HG02870 (cell line): Measurements from ENCODE around the gene SPIRE1.
"Not testable (repeated sequence)": the region's sequence is repeated elsewhere in the genome, so short reads cannot be mapped to it uniquely, and the experiment has no call there.

Source experiments
- ATAC-seq: cut with Tn5 transposase; IDR thresholded peaks from one replicate; pipeline ENCODE4 v1.9.1; 2021; ENCODE audit warnings: mild to moderate bottlenecking, moderate library complexity; ENCODE audit not compliant: unreplicated experiment

The SPIRE1 gene

GRCh38 chr18:12556946-12557806 is 100.7 kb downstream of the SPIRE1 start:
- ATAC-seq: no peak

- no peak for ATAC-seq
These were observed 103.0 kb downstream of the SPIRE1 start for GRCh38 chr18:12554796-12555388.

GRCh38 chr18:12552879-12553242 is 105.0 kb downstream of the SPIRE1 start:
- ATAC-seq: no peak

DNA sequence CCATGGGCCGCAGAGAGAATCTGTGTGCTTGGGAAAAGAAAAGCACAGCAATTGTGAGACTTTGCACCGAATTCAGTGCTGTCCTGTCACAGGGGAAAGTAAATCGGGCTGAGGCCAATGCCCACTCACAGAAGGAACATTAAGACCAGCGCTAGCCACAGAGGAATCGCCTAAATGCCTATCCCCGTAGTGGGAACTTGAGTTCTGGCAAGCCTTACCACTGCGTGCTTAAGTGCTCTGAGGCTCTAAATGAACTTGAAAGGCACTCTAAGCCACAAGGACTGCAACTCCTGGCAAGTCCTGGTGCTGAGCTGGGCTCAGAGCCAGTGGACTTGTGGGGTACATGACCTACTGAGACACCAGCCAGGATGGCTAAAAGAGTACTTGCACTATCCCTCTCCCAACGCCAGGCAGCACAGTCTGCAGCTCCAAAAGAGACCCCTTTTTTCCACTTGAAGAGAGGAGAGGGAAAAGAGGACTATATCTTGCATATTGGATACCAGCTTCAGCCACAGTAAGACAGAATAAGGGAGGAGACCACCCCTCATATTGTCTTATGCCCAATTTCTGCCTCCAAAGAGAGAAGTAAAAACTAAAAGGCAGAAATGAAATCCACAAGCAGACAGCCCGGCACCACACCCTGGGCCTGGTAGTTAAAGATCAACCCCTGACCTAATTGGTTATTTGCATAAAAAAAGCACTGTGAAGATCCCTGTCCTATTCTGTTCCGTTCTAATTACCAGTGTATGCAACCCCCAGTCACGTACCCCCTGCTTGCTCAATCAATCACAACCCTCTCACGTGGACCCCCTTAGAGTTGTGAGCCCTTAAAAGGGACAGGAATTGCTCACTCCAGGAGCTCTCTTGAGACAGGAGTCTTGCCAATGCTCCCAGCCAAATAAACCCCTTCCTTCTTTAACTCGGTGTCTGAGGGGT is 105.7 kb downstream of the SPIRE1 start:
- not testable (repeated sequence) for ATAC-seq

- ATAC-seq: not testable (repeated sequence)
These were observed 106.4 kb downstream of the SPIRE1 start for GRCh38 chr18:12551466-12551865.

DNA sequence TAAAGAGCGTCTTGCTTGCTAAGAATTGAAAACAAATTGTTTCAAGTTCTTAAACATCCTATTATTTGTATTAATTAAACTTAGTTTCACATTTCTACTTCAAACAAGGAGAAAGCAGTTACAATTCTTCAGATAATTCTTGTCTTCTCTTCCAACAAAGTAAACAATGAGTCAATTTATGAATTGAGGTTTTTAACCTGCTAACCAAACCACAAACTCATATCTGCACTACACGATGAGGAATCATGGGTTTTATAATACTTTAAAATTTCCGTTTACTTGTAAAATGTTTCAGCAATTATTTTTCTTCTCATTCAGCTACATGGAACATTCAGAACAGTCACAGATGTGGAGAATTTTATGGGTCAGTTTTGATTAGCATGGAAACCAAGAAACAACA is 114.2 kb downstream of the SPIRE1 start:
- no peak for ATAC-seq

GRCh38 chr18:12540751-12541150 is 117.2 kb downstream of the SPIRE1 start:
- ATAC-seq: no peak

GRCh38 chr18:12539158-12539557 is 118.7 kb downstream of the SPIRE1 start:
- not testable (repeated sequence) for ATAC-seq

DNA sequence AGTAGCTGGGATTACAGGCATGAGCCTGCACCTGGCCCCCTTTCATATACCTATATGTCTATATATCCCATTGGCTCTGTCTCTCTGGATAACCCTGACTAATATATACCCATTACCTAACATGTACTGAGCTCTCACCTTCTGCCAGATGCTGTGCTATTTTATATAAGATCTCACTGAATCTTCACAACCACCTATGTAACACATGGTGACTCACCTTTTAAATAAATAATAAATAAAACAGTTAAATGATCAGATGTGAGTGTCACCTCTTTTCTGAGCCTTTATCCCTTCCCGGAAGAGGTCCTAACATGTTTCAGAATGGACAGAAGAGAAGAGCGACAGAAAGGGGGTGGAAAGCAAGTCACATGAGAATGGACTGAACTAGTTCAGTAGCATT is 123.1 kb downstream of the SPIRE1 start:
- no peak for ATAC-seq

- no peak for ATAC-seq
These were observed 125.2 kb downstream of the SPIRE1 start for GRCh38 chr18:12532661-12533060.

DNA sequence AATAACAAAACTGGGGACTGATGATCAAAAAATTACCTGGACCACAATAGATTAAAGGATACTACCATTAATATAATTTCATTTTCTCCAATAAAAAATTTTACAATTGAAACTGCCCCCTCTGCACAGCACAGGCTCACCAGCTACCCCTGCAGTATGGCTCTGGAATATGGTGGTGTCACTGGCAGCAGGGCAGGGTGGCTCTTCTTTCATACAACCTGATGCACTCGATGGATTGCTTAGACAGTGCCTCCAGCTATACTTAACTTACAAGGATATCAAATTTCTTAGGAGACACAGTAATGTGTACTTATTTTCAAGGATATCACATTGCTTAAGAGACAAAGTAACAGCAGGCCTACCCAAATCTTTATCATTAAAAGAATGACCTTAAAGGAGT is 126.2 kb downstream of the SPIRE1 start:
- ATAC-seq: no peak

- ATAC-seq: no peak
These were observed 137.4 kb downstream of the SPIRE1 start for GRCh38 chr18:12520442-12520992.

DNA sequence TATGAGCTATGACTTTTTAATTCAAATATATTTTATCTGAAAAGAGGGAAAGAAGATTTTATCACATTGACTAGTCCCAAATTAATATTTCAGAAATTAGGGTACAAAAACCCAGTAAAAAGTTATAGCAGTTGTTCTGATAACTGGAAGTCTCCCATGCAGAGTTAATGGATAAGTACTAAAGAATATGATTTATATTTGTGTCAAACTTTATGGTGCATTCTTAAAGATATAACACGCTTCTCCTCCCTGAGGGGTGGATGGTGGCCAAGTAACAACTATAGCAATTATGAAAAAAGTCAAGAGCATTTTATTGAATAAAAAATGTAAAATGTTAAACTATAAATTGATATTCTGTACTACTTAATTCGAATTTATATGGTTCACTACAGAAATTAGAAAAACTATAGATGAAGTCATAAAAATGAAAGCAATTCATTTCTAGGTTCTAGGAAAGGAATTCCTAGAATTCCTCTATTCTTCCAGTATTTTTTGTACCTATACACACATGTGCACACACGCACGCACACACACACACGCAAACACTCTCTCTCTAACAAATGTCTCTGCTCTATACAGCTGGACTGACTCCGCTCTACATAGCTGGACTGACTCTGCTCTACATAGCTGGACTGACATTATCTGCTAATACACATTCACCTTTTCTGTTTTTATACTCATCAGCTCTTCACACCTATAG is 138.9 kb downstream of the SPIRE1 start:
- no peak for ATAC-seq

- ATAC-seq: no peak
These were observed 139.6 kb downstream of the SPIRE1 start for GRCh38 chr18:12518326-12518725.

DNA sequence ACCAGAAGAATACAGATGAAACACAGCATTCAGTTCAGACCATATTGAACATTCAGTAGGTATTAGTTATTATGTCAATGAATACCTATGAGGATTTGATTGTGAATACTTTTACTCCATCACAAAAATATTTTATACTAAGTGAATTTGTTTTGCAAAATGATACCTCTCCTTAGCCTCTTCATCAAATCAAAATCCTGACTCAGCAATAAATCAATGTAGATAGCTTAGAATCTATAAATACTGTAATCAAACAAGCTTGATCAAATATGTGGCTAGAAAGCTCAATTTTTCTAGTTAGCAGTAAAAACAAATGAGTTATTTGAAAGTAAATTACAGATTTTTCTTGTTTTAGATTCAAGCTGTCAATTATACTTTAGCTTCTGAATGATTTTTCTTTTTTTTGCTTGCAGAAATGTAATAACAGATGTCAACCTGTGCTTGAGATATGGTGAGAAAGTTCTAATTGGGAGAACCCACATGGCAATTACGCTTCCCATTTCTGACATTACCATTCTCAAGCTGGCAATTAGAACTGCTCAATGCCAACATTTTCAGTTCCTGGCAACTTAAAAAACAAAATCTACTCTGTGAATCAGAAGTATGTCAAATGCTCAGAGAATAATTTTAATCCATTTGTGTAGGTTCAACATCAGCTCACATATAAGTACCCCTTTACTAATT is 140.6 kb downstream of the SPIRE1 start:
- no peak for ATAC-seq

- ATAC-seq: no peak
These were observed 141.8 kb downstream of the SPIRE1 start for GRCh38 chr18:12516049-12516630.

DNA sequence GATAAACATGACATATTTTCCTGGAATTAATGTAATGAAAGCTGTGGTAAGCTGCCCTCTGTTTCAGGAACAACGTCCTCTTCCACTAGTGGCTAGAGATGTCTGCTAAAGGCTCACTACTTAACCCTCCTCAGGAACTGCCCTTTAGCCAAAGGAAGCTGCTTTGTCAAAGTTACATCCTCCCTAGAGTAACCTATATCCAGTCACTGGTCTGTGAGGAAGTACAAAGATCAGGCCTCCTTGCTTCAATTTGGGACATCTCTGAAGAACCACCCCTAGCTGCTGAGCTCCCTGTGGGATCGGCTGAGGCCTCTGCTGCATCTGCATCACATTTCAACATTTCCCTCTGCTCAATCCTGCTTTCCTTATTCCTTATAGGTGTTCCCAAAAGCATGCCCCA is 142.4 kb downstream of the SPIRE1 start:
- no peak for ATAC-seq

GRCh38 chr18:12507007-12507406 is 150.9 kb downstream of the SPIRE1 start:
- no peak for ATAC-seq

DNA sequence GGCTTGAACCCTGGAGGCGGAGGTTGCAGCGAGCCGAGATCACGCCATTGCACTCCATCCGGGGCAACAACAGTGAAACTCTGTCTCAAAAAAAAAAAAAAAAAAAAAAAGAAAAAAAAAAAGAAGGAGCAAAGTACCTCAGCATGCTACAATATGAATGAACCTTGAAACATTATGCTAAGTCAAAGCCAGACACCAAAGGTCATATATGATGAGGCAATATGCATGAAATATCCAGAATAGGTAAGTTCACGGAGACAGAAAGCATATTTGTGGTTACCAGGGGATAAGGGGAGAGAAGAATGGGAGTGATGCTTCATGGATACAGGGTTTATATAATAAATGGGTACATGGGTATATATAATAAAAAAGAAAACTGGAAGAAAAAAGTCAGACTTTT is 156.9 kb downstream of the SPIRE1 start:
- ATAC-seq: no peak

DNA sequence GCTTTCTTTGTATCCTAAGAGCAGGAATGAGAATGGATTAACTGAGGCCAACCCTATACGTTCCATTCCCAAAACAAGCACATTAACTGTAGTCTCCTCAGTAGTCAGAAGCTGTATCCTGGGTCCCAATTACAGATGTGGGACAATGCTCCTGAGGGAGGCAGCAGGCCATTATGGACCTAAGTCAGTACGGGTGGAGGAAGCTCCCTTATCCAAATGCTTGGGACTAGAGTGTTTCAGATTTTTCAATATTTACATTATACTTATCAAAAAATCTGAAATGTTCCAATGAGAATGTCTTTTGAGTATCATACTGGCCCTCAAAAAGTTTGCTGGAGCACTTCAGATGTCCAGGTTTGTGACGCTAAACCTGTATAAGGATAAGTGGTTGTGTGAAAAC is 160.1 kb downstream of the SPIRE1 start:
- ATAC-seq: no peak
